Activated CD4-positive, alpha-beta T cell treated with anti-CD3 and anti-CD28 coated beads, Interleukin-2, amount 50 U/mL, for 16 hours (primary cell): ENCODE results near the gene SGSM2.

Experiments used
- DNase-seq: peaks from one replicate; pipeline ENCODE4 v3.0.0-alpha.2; 2020

Gene SGSM2

GRCh38 chr17:2369551-2370210 is 32.4 kb downstream of the SGSM2 start:
- DNase-seq, result no peak

- no peak for DNase-seq
Measured at GRCh38 chr17:2370211-2370589, 32.9 kb downstream of the SGSM2 start.

GRCh38 chr17:2371183-2372130 is 34.2 kb downstream of the SGSM2 start:
- no peak for DNase-seq

GRCh38 chr17:2372180-2372579 is 34.9 kb downstream of the SGSM2 start:
- DNase-seq, result no peak

- no peak for DNase-seq
Measured at GRCh38 chr17:2372681-2373080, 35.4 kb downstream of the SGSM2 start.

- no peak for DNase-seq
Measured at GRCh38 chr17:2373179-2373578, 35.9 kb downstream of the SGSM2 start.

GRCh38 chr17:2374549-2375285 is 37.4 kb downstream of the SGSM2 start:
- DNase-seq, result no peak

GRCh38 chr17:2375406-2375805 is 38.1 kb downstream of the SGSM2 start:
- DNase-seq, result no peak

GRCh38 chr17:2376107-2376506 is 38.8 kb downstream of the SGSM2 start:
- DNase-seq, result no peak

- DNase-seq, result no peak
Measured at GRCh38 chr17:2377659-2378058, 40.4 kb downstream of the SGSM2 start.

GRCh38 chr17:2378905-2379304 is 41.6 kb downstream of the SGSM2 start:
- no peak for DNase-seq

GRCh38 chr17:2379489-2380225 is 42.4 kb downstream of the SGSM2 start:
- no peak for DNase-seq

- no peak for DNase-seq
Measured at GRCh38 chr17:2380226-2380922, 43.1 kb downstream of the SGSM2 start.

- DNase-seq, result no peak
Measured at GRCh38 chr17:2380950-2381649, 43.8 kb downstream of the SGSM2 start.

- DNase-seq, result no peak
Measured at GRCh38 chr17:2383628-2384167, 46.4 kb downstream of the SGSM2 start.

- DNase-seq, result no peak
Measured at GRCh38 chr17:2384439-2385127, 47.3 kb downstream of the SGSM2 start.

GRCh38 chr17:2385240-2386210 is 48.2 kb downstream of the SGSM2 start:
- no peak for DNase-seq

GRCh38 chr17:2386400-2387085 is 49.2 kb downstream of the SGSM2 start:
- no peak for DNase-seq
